Astrocyte of the spinal cord (primary cell): ENCODE data around the gene ANKRD33.
"Not testable (repeated sequence)": the region's sequence is repeated elsewhere in the genome, so short reads cannot be mapped to it uniquely, and the experiment has no call there.

Experiments used
- DNase-seq: peaks from one replicate; pipeline ENCODE4 v3.0.0; 2011; ENCODE audit warnings: low read depth, low spot score
- H3K4me3 ChIP-seq: 2 replicates; pipeline ENCODE4 v1.5.1; 2011; ENCODE audit warnings: low read depth, mild to moderate bottlenecking, low read length, moderate library complexity
- in situ Hi-C: cut with HindIII; loops from 2 replicates; pipeline ENCODE4 v1.10.0; 2017; ENCODE audit warnings: low sequenced_read_pairs
- TF ChIP-seq, protein P1 (sequence below): IDR thresholded peaks from 2 replicates; pipeline ENCODE4 v1.5.1; 2012; ENCODE audit warnings: low read depth, mild to moderate bottlenecking, low read length, inconsistent platforms

Gene ANKRD33

DNA sequence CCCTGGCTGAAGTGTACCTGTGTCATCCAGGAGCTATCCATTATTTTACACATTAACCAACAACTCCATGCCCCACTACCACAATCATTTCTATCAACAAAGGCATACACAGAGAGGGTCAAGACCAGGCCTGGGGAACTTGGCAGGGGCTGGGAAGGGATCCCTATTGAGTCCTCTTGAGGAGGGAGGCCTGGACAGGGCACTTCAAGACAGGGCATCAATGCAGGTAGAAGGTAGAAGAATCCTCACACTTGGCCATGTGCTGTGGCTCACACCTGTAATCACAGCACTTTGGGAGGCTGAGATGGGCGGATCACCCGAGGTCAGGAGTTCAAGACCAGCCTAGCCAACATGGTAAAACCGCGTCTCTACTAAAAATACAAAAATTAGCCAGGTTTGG, 13.4 kb upstream of the ANKRD33 start:
- no peak overlapping the region for H3K4me3 ChIP-seq
- DNase-seq = no peak
- TF ChIP-seq, protein P1, sequence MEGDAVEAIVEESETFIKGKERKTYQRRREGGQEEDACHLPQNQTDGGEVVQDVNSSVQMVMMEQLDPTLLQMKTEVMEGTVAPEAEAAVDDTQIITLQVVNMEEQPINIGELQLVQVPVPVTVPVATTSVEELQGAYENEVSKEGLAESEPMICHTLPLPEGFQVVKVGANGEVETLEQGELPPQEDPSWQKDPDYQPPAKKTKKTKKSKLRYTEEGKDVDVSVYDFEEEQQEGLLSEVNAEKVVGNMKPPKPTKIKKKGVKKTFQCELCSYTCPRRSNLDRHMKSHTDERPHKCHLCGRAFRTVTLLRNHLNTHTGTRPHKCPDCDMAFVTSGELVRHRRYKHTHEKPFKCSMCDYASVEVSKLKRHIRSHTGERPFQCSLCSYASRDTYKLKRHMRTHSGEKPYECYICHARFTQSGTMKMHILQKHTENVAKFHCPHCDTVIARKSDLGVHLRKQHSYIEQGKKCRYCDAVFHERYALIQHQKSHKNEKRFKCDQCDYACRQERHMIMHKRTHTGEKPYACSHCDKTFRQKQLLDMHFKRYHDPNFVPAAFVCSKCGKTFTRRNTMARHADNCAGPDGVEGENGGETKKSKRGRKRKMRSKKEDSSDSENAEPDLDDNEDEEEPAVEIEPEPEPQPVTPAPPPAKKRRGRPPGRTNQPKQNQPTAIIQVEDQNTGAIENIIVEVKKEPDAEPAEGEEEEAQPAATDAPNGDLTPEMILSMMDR = no peak
- in situ Hi-C loops = no loop called here

DNA sequence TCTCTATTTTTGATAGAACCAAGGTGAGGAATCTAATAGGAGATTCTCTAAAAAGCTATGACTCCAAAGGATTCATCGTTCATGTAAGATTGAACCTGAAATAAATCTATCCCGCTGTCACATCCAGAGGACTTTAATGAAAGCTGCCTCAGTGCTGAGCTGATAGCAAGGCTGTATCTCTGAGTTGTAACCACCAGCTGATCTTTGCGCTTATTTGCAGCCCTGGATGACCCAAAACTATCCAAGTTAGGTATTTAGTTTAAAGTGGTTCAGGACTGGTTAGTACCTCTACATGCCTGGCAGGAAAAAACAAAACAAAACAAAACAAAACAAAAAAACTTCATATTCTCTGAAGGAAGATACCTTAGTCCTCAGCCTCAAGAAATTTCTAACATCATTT, 8.8 kb upstream of the ANKRD33 start:
- no peak for DNase-seq
- no peak overlapping the region for H3K4me3 ChIP-seq
- in situ Hi-C loops = no loop called here
- TF ChIP-seq, protein P1 = no peak

DNA sequence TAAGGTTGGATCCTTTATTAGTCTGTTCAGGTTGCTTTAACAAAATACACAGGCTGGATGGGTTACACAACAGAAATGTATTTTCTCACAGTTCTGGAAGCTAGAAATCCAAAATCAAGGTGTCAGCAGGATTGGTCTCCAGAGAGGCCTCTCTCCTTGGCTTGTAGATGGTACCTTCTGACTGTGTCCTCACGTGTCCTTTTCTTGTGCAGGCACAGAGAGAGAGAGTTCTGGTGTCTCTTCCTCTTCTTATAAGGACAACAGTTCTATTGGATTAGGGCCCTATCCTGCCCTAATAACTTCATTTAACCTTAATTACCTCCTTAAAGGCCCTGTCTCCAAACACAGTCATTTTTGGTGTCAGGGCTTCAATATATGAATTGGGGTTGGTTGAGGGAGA, 4.6 kb upstream of the ANKRD33 start:
- in situ Hi-C loops = no loop called here
- H3K4me3 ChIP-seq = no peak overlapping the region
- no peak for DNase-seq
- TF ChIP-seq, protein P1 = no peak

DNA sequence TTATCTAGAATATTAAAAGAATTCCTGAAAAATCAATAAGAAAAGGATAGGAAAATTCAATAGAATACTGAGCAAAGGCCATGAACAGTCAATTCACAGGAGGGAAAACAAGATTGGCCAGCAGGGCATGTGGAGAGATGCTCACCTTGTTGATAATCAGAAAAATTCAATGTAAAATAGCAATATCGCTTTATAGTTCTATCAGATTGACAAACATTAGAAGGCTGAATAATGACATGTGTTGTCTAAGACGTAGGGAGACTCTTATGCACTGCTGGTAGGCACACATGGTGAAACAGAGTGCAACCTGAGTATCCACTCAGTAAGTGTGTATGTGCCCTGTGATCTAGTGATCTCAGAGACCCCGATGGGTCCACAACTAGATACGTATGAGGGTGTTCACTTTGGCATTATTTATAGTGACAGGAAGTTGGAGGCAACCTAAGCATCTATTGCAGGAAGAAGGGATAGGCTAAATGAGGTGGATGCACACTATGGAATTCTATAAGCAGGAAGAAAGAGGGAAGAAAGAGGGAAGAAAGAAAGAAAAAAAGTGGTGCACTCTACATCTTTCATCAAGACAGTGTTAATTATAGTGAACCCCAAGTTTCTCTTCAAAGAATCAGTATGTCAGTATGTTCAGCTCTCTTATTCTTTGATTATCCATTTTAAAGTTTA, 3.8 kb upstream of the ANKRD33 start:
- TF ChIP-seq, protein P1 = no peak
- in situ Hi-C loops = no loop called here
- DNase-seq = no peak
- H3K4me3 ChIP-seq = no peak overlapping the region

DNA sequence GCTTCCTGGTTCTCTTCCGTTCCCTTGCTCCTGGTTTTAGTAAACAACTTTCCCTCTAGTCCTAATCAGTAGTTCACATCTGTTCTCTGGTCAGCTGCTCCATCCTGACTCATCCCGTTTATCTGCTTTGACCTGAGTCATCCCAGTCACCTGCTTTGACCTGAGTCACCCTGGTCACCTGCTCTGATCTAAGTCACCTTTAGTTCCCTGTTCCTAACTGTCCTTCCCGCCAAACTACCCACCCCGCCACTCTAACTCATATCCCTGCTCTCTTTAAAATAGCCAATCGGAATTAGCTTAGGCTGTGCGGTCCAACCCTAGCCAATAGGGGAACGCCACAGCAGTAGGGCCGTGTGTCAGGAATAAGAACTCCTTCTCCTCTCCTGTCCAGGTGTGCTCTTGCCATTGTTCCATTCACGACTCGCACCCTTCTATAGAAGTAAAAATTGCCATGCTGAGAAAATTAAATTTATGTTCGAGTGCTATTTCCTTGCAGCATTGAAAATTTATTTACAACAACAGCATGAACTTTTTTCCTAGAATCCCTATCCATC, 3.1 kb upstream of the ANKRD33 start:
- TF ChIP-seq, protein P1 = no peak
- no peak overlapping the region for H3K4me3 ChIP-seq
- DNase-seq = no peak
- in situ Hi-C loops = no loop called here

DNA sequence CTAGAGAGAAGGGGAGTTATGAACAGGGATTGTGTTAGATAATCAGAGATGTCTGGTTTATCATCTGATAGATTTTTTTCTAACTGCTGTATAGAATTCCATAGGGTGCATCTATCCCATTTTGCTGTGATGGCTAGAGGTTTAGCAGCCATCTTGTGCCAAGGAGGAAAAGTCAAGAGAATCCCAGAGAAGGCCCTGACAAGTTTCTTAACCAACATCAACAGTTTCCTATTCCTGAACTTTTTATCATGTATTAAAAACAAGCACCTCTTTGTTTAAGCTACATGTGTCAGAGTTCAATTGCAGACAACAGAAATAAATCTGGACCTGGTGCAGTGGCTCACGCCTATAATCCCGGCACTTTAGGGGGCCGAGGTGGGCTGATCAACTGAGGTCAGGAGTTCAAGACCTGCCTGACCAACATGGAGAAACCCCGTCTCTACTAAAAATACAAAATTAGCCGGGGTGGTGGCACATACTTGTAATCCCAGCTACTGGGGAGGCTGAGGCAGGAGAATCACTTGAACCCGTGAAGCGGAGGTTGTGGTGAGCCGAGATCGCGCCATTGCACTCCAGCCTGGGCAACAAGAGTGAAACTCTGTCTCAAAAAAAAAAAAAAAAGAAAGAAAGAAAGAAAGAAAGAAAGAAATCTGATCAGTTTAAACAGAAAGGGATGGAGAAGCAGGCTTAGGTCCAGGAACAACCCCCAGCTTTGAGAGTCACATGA, 2.4 kb upstream of the ANKRD33 start:
- in situ Hi-C loops, H3K4me3 ChIP-seq, DNase-seq: not testable (repeated sequence)
